Spleen (tissue), 11 donors: ENCODE measurements around the gene PKN1. TPM values are rescaled to one million over a fixed set of nuclear protein-coding genes. Genes with fewer than 3 reads are reported as not detected.

Experiments used
- DNase-seq: peaks from one replicate; pipeline ENCODE4 v3.0.0-alpha.2; 2020
- H3K27ac ChIP-seq, 8 donors: fragments of 200-600 bp; sonication (generic) in 7 of 8; 1 replicate in 4 of 8; 2 replicates in 4 of 8; pipeline versions ENCODE4 v1.5.0 to v1.8.0; 2016 to 2021; ENCODE audit warnings: inconsistent platforms in 4 of 8, mild to moderate bottlenecking in 4 of 8, moderate library complexity in 1 of 8
- H3K27me3 ChIP-seq, 7 donors: fragments of 200-600 bp; sonication (generic) in 6 of 7; replicated peaks in 1 of 7; 1 replicate in 4 of 7; 2 replicates in 3 of 7; pipeline versions ENCODE4 v1.5.0 to v1.8.0; 2016 to 2021; ENCODE audit warnings: inconsistent platforms in 3 of 7, mild to moderate bottlenecking in 1 of 7
- H3K36me3 ChIP-seq, 6 donors: fragments of 200-600 bp; sonication (generic) in 5 of 6; 1 replicate in 4 of 6; 2 replicates in 2 of 6; pipeline versions ENCODE4 v1.5.0 to v1.8.0; 2016 to 2021; ENCODE audit warnings: inconsistent platforms in 2 of 6
- H3K4me1 ChIP-seq, 6 donors: fragments of 200-600 bp; sonication (generic) in 5 of 6; 1 replicate in 3 of 6; 2 replicates in 3 of 6; pipeline versions ENCODE4 v1.5.0 to v1.8.0; 2016 to 2021; ENCODE audit warnings: inconsistent platforms in 3 of 6
- H3K4me3 ChIP-seq, 8 donors: fragments of 200-600 bp; sonication (generic) in 7 of 8; 1 replicate in 4 of 8; 2 replicates in 4 of 8; pipeline versions ENCODE4 v1.5.0 to v1.8.0; 2016 to 2021; ENCODE audit warnings: inconsistent platforms in 4 of 8, mild to moderate bottlenecking in 4 of 8, moderate library complexity in 2 of 8
- H3K9me3 ChIP-seq, 8 donors: fragments of 200-600 bp; sonication (generic) in 7 of 8; 1 replicate in 4 of 8; 2 replicates in 4 of 8; pipeline versions ENCODE4 v1.5.0 to v1.8.0; 2016 to 2021; ENCODE audit warnings: inconsistent platforms in 4 of 8
- CTCF ChIP-seq, 11 experiments: fragments of 200-600 bp in 7 of 11; fragments of 450-650 bp in 4 of 11; sonication (generic) in 4 of 11; IDR thresholded peaks in 8 of 11; conservative IDR thresholded peaks in 3 of 11; 1 replicate in 7 of 11; 2 replicates in 4 of 11; pipeline versions ENCODE4 v1.4.0 to v1.8.0; 2016 to 2021; ENCODE audit warnings: antibody characterized with exemption in 11 of 11, inconsistent platforms in 4 of 11, mild to moderate bottlenecking in 1 of 11
- POLR2A ChIP-seq, 3 donors: fragments of 450-650 bp; IDR thresholded peaks; one replicate each; pipeline ENCODE4 v1.5.1; 2017; ENCODE audit warnings: antibody characterized with exemption in 3 of 3, mild to moderate bottlenecking in 1 of 3
- POLR2AphosphoS5 ChIP-seq, 3 donors: sonication (generic); formaldehyde crosslinking; IDR thresholded peaks; one replicate each; pipeline ENCODE4 v1.5.1; 2017; ENCODE audit warnings: antibody characterized with exemption in 3 of 3
- WGBS, 5 donors: extraction: QIAGEN DNeasy Blood & Tissue Kit in 3 of 5; methylation state at CpG; one replicate each; pipeline versions ENCODE4 v1.1.5 to v1.1.7; 2013 to 2018; 5-methylcytosine and 5-hydroxymethylcytosine counted together
- intact Hi-C: fragments of 100-400 bp; cut with DNase I; formaldehyde crosslinking; loops from one replicate; pipeline ENCODE4 v1.15.0; 2023; ENCODE audit warnings: low total_unique reads
- polyA plus RNA-seq, 3 donors: library from polyadenylated mRNA; stranded (reverse); fragments of 200-250 nt; gene quantifications; one replicate each; pipeline ENCODE4 v1.2.1, GENCODE V29; 2013
- total RNA-seq, 7 donors: library from RNA; depleted of rRNA in 3 of 7; stranded (reverse); fragments of >200 nt in 3 of 7; fragmentation: NEBNext Ultra II Directional in 4 of 7; extraction: Animal tissue kit (Norgen Biotek cat#: 25700) in 4 of 7; gene quantifications; one replicate each; pipeline versions ENCODE4 v1.1.0 to v1.2.1, GENCODE V29; 2016 to 2021
- donor health status: healthy with polysubstance abuse.
- donor health status: DM: no; HTN: no; CAD: no; lungs with moderate emphysema.
- donor health status: DM: no; HTN: no; CAD: no.
- donor health status: Bipolar disorder and iron deficiency.
- donor health status: healthy.
- donor health status: DM: no; HTN: no; CAD: no.
- donor health status: DM: yes; HTN: yes; CAD: no.

The PKN1 gene
- total and polyA plus RNA-seq, 10 donors: 93.3 to 213 (median 166) TPM

GRCh38 chr19:14437578-14438140, 4.6 kb downstream of the PKN1 start:
- TF ChIP-seq POLR2AphosphoS5 (IDR thresholded peaks at IDR 0.05) (no peak), POLR2A (IDR thresholded peaks at IDR 0.05) (no peak), CTCF (IDR thresholded peaks at IDR 0.05 in 8 of 11, conservative IDR thresholded peaks at IDR 0.05 in 3 of 11) (no peak)
- H3K9me3 ChIP-seq: no peaks in the 10 kb centered on the region
- H3K27me3 ChIP-seq: no peaks in the 10 kb centered on the region
- intact Hi-C loops: no loop called here
- no peak overlapping the region for H3K4me3 ChIP-seq
- DNase-seq: no peak
- WGBS, 5 donors: 84 to 95% (median 89%) methylated on average over 7 of the region's 7 CpGs
- H3K36me3 ChIP-seq: peaks cover 0 to 46% (median 17%) of the 10 kb centered on the region in 6 donors
- peaks cover 53 to 95% (median 82%) of the 10 kb centered on the region in 6 donors for H3K4me1 ChIP-seq
- peak overlapping the region; percentile 16 to 95 (median 88) for H3K27ac ChIP-seq

GRCh38 chr19:14439014-14439413, 5.9 kb downstream of the PKN1 start:
- WGBS, 5 donors: 19 to 59% (median 26%) methylated on average over 7 to 9 of the region's 9 CpGs
- intact Hi-C loops: no loop called here
- Histone ChIP-seq H3K9me3 (no peaks in the 10 kb centered on the region), H3K36me3 (peaks cover 6 to 59% (median 30%) of the 10 kb centered on the region in 6 donors), H3K4me1 (peaks cover 50 to 97% (median 75%) of the 10 kb centered on the region in 6 donors), H3K27me3 (no peaks in the 10 kb centered on the region), H3K4me3 (peak overlapping the region in 1 of 8 donors; percentile 76), H3K27ac (peak overlapping the region in 6 of 8 donors; percentile 84 to 95 (median 93))
- peak; percentile 77 for DNase-seq
- no peak for TF ChIP-seq POLR2A (IDR thresholded peaks at IDR 0.05)
- peak in 2 of 3 donors; percentile 23 to 28 for TF ChIP-seq POLR2AphosphoS5 (IDR thresholded peaks at IDR 0.05)

GRCh38 chr19:14440049-14440448, 6.9 kb downstream of the PKN1 start:
- H3K36me3 ChIP-seq: peaks cover 6 to 70% (median 41%) of the 10 kb centered on the region in 6 donors
- intact Hi-C loops: no loop called here
- H3K27me3 ChIP-seq: no peaks in the 10 kb centered on the region
- WGBS, 5 donors: 1 to 3% (median 1%) methylated on average over 7 to 9 of the region's 9 CpGs
- H3K27ac ChIP-seq: peak overlapping the region; percentile 78 to 95 (median 90)
- H3K4me3 ChIP-seq: peak overlapping the region; percentile 43 to 76 (median 49)
- H3K9me3 ChIP-seq: no peaks in the 10 kb centered on the region
- TF ChIP-seq POLR2AphosphoS5 (IDR thresholded peaks at IDR 0.05) (peak; percentile 85 to 90 (median 88)), POLR2A (IDR thresholded peaks at IDR 0.05) (no peak), CTCF (IDR thresholded peaks at IDR 0.05 in 8 of 11, conservative IDR thresholded peaks at IDR 0.05 in 3 of 11) (no peak)
- peaks cover 40 to 95% (median 65%) of the 10 kb centered on the region in 6 donors for H3K4me1 ChIP-seq
- peak; percentile 99 for DNase-seq

GRCh38 chr19:14441041-14441938, 8.2 kb downstream of the PKN1 start:
- H3K27ac ChIP-seq: peak overlapping the region in 7 of 8 donors; percentile 78 to 95 (median 92)
- H3K4me1 ChIP-seq: peaks cover 34 to 82% (median 53%) of the 10 kb centered on the region in 6 donors
- peaks cover 6 to 73% (median 53%) of the 10 kb centered on the region in 6 donors for H3K36me3 ChIP-seq
- peak; percentile 76 for DNase-seq
- no peaks in the 10 kb centered on the region for H3K27me3 ChIP-seq
- 86 to 91% (median 88%) methylated on average over 13 to 34 of the region's 34 CpGs for WGBS, 5 donors
- intact Hi-C loops: no loop called here
- peak overlapping the region in 6 of 8 donors; percentile 45 to 76 (median 49) for H3K4me3 ChIP-seq
- TF ChIP-seq POLR2AphosphoS5 (IDR thresholded peaks at IDR 0.05) (peak in 1 of 3 donors; percentile 56), CTCF (IDR thresholded peaks at IDR 0.05 in 8 of 11, conservative IDR thresholded peaks at IDR 0.05 in 3 of 11) (no peak)
- H3K9me3 ChIP-seq: no peaks in the 10 kb centered on the region
